Peyer's patch (tissue), 4 donors: ENCODE measurements around the gene ZXDC. TPM values are rescaled to one million over a fixed set of nuclear protein-coding genes. Genes with fewer than 3 reads are reported as not detected.

Source experiments
- DNase-seq, 3 donors: peaks; one replicate each; pipeline ENCODE4 v3.0.0-alpha.2; 2017 to 2019
- H3K27ac ChIP-seq, 4 donors: fragments of 200-600 bp; sonication (generic); one replicate each; pipeline ENCODE4 v1.5.1; 2016 to 2019
- H3K27me3 ChIP-seq, 2 donors: fragments of 200-600 bp; sonication (generic); one replicate each; pipeline ENCODE4 v1.5.1; 2019
- H3K36me3 ChIP-seq, 3 donors: fragments of 200-600 bp; sonication (generic); one replicate each; pipeline ENCODE4 v1.5.1; 2016 to 2019
- H3K4me1 ChIP-seq, 4 donors: fragments of 200-600 bp; sonication (generic); one replicate each; pipeline ENCODE4 v1.5.1; 2016 to 2019
- H3K4me3 ChIP-seq, 4 donors: fragments of 200-600 bp; sonication (generic); 1 replicate in 3 of 4; 2 replicates in 1 of 4; pipeline ENCODE4 v1.5.1; 2016 to 2019; ENCODE audit warnings: mild to moderate bottlenecking in 1 of 4
- H3K9me3 ChIP-seq, 4 donors: fragments of 200-600 bp; sonication (generic); one replicate each; pipeline ENCODE4 v1.5.1; 2016 to 2019; ENCODE audit warnings: mild to moderate bottlenecking in 1 of 4
- CTCF ChIP-seq, 6 experiments: fragments of 450-650 bp in 4 of 6; fragments of 200-600 bp in 2 of 6; sonication (generic) in 1 of 6; IDR thresholded peaks; one replicate each; pipeline ENCODE4 v1.5.1; 2017 to 2019; ENCODE audit warnings: antibody characterized with exemption in 6 of 6, mild to moderate bottlenecking in 3 of 6, moderate library complexity in 1 of 6
- POLR2A ChIP-seq, 2 donors: fragments of 450-650 bp; IDR thresholded peaks; one replicate each; pipeline ENCODE4 v1.5.1; 2017; ENCODE audit warnings: antibody characterized with exemption in 2 of 2, mild to moderate bottlenecking in 2 of 2, moderate library complexity in 2 of 2
- total RNA-seq, 4 donors: library from RNA; depleted of rRNA; stranded (reverse); fragments of >200 nt; gene quantifications; one replicate each; pipeline ENCODE4 v1.1.0, GENCODE V29; 2016

Gene ZXDC
- total RNA-seq, 4 donors from 2014 or later, result 44.1 to 99.8 (median 67.5) TPM

DNA sequence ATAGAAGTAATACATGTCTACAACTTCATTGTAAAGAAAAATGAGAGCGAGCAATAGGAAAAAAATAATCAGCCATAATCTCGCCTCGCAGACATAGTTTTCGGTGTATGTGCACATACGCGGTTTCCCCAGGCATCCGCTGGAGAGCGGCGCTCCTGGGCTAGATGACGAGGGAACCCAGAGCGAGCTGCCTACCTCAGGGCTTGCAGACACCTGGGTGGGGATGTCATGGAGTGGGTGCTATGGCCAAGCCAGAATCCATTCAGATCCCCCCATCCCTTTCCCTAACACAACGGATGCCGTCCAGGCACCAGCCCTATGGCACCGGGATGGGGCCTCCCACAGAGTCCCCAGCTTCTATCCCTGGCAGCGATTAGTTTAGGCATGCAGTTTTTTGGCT is 85.5 kb downstream of the ZXDC start:
- Histone ChIP-seq H3K4me1 (peaks cover 0 to 4% (median 0%) of the 10 kb centered on the region in 4 donors), H3K9me3 (no peaks in the 10 kb centered on the region), H3K27me3 (no peaks in the 10 kb centered on the region), H3K36me3 (no peaks in the 10 kb centered on the region), H3K4me3 (no peak overlapping the region), H3K27ac (no peak overlapping the region)
- DNase-seq, result peak in 2 of 3 donors; percentile 41 to 42
- TF ChIP-seq CTCF (IDR thresholded peaks at IDR 0.05), result no peak

GRCh38 chr3:126389794-126390146 is 85.9 kb downstream of the ZXDC start:
- Histone ChIP-seq H3K4me1 (peaks cover 0 to 4% (median 0%) of the 10 kb centered on the region in 4 donors), H3K27me3 (no peaks in the 10 kb centered on the region), H3K36me3 (no peaks in the 10 kb centered on the region), H3K4me3 (no peak overlapping the region), H3K9me3 (no peaks in the 10 kb centered on the region), H3K27ac (no peak overlapping the region)
- TF ChIP-seq POLR2A (IDR thresholded peaks at IDR 0.05) (no peak), CTCF (IDR thresholded peaks at IDR 0.05) (no peak)
- DNase-seq, result peak in 1 of 3 donors; percentile 47

- TF ChIP-seq CTCF (IDR thresholded peaks at IDR 0.05) (peak; percentile 53 to 97 (median 89)), POLR2A (IDR thresholded peaks at IDR 0.05) (peak in 1 of 2 donors; percentile 34)
- H3K27me3 ChIP-seq, result no peaks in the 10 kb centered on the region
- peaks cover 0 to 4% (median 0%) of the 10 kb centered on the region in 4 donors for H3K4me1 ChIP-seq
- no peaks in the 10 kb centered on the region for H3K36me3 ChIP-seq
- no peaks in the 10 kb centered on the region for H3K9me3 ChIP-seq
- H3K27ac ChIP-seq, result peak overlapping the region in 3 of 4 donors; percentile 49 to 57 (median 51)
- peak; percentile 70 to 94 (median 82) for DNase-seq
- peak overlapping the region; percentile 24 to 44 (median 30) for H3K4me3 ChIP-seq
These were observed 86.4 kb downstream of the ZXDC start for GRCh38 chr3:126389112-126389793.

Other genes with a start within 250 kb of the ZXDC start
- gene KLF15, start 118.5 kb downstream of the ZXDC start, total RNA-seq, result 10 to 100 TPM in 1 of 4 donors, 1 to 10 TPM in 3; 3.3 to 10.9 (median 9.4) TPM
- not detected for gene CFAP100, start 81.0 kb downstream of the ZXDC start, total RNA-seq
- not detected for gene UROC1, start 41.9 kb upstream of the ZXDC start, total RNA-seq
- gene CHST13, start 48.3 kb upstream of the ZXDC start, total RNA-seq, result 1 to 10 TPM in 2 of 4 donors, not detected in 2; 2.8 to 2.9 TPM
- gene C3orf22, start 83.0 kb upstream of the ZXDC start, total RNA-seq, result not detected
- gene TXNRD3, start 179.2 kb upstream of the ZXDC start, total RNA-seq, result 10 to 100 TPM in 1 of 4 donors, 1 to 10 TPM in 3; 1.4 to 11.6 (median 2.8) TPM
- 10 to 100 TPM in 1 of 4 donors, 1 to 10 TPM in 3; 2.4 to 44.6 (median 5.1) TPM for gene CHCHD6, start 228.3 kb upstream of the ZXDC start, total RNA-seq